Choroid plexus epithelial cell (primary cell): ENCODE data around the gene RIPPLY3.
A peak's percentile ranks its signal among the peaks of the same experiment; 100 is the strongest.
"Not testable (repeated sequence)": the region's sequence is repeated elsewhere in the genome, so short reads cannot be mapped to it uniquely, and the experiment has no call there.

Source experiments
- DNase-seq: peaks from one replicate; pipeline ENCODE4 v3.0.0-alpha.2; 2010; ENCODE audit warnings: low read depth
- H3K4me3 ChIP-seq: 2 replicates; pipeline ENCODE4 v1.5.1; 2011; ENCODE audit warnings: low read depth, mild to moderate bottlenecking, control low read depth, low read length, moderate library complexity
- TF ChIP-seq, protein P1 (sequence below): conservative IDR thresholded peaks from 2 replicates; pipeline ENCODE4 v1.5.1; 2011; ENCODE audit warnings: low read depth, mild to moderate bottlenecking, control low read depth, inconsistent platforms, low read length, moderate library complexity

Gene RIPPLY3

DNA sequence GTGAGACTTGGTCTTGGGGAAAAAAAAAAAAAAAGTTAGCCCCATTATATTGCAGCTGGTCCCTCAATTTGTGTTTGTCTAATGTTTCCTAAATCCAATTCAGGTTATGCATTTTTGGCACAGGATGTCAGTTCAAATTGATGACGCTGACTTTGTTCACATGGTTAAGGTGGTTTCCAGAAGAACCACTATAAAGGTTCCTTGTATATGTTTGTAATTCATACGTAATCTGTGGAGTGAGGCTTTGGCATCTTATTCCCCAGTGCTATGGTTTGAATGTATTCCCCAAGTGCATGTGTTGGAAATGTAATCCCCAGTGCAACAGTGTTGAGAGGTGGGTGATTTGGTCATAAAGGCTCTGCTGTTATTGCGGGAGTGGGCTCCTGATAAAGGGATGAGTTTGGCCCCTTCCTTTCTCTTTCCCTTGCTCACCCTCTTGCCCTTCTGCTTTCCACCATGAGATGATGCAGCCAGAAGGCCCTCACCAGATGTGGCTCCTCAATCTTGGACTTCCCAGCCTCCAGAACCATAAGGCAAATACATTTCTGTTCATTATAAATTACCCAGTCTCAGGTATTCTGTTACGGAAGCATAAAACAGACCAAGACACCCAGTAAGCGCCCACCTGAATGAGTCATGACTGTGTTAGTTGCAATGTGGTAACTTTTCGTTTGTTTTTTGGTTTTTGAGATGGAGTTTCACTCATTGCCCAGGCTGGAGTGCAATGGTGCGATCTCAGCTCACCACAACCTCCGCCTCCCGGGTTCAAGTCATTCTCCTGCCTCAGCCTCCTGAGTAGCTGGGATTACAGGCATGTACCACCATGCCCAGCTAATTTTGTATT is 20.5 kb upstream of the RIPPLY3 start:
- TF ChIP-seq, protein P1, sequence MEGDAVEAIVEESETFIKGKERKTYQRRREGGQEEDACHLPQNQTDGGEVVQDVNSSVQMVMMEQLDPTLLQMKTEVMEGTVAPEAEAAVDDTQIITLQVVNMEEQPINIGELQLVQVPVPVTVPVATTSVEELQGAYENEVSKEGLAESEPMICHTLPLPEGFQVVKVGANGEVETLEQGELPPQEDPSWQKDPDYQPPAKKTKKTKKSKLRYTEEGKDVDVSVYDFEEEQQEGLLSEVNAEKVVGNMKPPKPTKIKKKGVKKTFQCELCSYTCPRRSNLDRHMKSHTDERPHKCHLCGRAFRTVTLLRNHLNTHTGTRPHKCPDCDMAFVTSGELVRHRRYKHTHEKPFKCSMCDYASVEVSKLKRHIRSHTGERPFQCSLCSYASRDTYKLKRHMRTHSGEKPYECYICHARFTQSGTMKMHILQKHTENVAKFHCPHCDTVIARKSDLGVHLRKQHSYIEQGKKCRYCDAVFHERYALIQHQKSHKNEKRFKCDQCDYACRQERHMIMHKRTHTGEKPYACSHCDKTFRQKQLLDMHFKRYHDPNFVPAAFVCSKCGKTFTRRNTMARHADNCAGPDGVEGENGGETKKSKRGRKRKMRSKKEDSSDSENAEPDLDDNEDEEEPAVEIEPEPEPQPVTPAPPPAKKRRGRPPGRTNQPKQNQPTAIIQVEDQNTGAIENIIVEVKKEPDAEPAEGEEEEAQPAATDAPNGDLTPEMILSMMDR: no peak
- H3K4me3 ChIP-seq: no peak overlapping the region
- no peak for DNase-seq

DNA sequence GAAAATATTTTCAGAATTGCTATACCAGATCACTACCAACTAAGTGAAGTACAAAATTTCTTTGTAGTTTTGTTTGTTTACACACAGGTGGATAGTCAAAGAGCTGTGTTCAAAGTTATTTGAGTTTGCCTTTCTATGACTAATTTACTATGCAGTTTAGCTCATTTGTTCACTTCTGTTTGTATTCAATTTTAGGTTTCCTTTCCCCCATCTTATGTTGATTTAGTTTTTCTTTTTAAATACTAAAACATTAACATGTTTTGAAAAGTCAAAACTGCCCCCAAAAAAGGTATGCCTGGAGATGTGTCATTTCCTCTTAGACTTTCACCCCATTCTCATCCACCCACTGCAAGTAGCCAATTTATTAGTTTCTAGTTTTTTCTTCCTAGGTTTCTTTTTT is 18.7 kb upstream of the RIPPLY3 start:
- no peak overlapping the region for H3K4me3 ChIP-seq
- TF ChIP-seq, protein P1: no peak
- no peak for DNase-seq

DNA sequence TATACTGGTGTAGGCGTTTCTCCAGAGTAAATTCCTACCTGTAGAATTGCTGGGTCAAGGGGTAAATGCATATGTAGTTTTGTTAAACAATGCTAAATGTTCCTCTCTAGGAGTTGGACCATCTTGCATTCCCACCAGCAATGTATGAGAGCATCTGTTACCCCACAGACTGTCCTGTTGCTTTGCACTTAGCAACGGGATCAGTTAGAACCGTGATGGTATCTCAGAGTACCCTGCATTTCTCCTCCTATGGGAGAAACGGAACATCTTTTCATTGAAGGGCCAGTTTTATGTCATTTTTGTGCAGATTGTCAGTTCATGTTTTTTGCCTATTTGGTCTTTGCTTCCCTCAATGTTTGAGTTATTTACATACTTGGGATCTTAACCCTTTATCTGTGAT is 18.0 kb upstream of the RIPPLY3 start:
- no peak for DNase-seq
- TF ChIP-seq, protein P1: no peak
- H3K4me3 ChIP-seq: no peak overlapping the region

DNA sequence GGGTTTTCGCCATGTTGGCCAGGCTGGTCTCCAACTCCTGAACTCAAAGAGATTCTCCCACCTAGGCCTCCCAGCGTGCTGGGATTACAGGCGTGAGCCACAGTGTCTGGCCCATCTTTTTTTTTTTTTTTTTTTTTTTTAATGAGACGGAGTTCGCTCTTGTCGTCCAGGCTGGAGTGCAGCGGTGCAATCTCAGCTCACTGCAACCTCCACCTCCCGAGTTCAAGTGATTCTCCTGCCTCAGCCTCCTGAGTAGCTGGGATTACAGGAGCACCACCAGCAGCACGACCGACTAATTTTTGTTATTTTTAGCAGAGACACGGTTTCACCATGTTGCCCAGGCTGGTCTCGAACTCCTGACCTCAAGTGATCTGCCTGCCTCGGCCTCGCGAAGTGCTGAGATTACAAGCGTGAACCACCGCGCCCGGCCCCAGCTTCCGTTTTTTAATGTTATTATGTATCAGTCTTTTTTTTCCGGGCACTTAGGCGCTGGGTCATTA is 17.3 kb upstream of the RIPPLY3 start:
- H3K4me3 ChIP-seq: peak overlapping the region; percentile 70
- DNase-seq: not testable (repeated sequence)

DNA sequence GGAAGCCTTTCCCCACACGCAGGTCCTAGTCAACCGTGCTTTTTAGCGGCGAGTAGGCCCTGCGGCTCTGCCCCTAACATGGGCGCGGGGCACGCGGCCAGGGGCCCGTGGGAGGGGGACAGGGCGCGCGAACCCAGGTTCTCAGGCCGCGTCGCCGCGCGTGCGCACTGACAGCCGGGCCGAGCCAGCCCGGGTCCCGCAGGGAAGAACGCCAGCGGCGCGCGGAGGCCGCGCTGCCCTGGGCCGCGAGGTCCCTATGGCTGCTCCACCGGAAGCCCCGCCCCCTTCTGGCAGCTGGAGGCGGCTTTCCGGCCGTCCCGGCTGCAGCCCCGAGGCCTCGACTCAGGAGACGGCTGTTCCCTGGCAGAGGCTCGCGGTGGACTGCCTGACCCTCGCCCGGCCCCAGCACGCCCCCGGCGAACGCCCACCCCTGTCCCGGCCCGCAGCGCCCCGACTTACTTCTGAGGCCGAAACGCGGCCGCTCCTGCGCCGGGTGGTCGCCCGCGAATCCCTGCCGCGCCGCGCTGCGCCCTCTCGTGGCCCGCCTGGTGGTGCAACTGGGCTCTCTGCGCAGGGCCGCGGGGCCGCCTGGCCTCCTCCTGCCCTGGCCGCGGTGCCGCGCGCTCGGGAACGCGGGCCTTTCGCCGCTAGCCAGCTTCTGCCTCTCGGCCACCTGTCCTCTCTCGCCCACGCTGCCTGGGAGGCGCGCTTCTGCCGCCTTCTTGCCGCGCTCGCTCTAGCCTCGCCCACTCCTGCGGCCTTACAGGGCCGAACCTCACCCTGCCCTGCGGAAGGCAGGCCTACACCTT is 16.6 kb upstream of the RIPPLY3 start:
- peak; percentile 95 for DNase-seq
- H3K4me3 ChIP-seq: peak overlapping the region; percentile 70
- TF ChIP-seq, protein P1: peak; percentile 48

DNA sequence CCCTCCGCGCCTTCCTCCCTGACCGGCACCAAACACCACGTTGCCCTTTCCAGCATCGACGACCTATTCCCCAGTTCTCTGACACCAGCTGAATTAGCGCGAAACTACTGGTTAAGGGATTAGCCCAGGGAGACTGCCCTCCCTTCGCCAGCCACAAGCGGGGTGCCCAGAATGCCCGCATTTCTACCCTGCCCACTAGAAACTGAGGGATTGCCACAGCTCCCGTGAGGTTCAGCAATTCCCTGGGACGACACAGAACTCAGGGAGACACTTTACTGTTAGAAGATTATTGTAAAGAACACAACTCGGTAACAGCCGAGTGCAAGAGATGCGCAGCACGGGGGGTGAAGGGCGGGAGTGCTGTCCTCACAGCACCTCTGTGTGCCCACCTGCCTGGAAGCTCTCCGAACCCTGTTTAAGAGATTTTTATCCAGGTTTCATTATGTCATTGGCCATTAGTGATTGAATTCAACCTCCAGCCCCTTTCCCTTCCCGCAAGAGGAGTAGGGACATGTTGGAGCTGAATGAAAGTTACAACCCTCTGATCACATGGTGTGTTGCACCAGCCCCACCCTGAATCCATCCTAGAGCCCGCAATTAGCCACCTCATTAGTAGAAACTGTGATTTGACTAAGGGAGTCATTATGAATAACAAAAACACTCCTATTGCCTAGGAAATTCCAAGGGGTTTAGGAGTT is 15.8 kb upstream of the RIPPLY3 start:
- TF ChIP-seq, protein P1: no peak
- H3K4me3 ChIP-seq: peak overlapping the region; percentile 70
- no peak for DNase-seq

DNA sequence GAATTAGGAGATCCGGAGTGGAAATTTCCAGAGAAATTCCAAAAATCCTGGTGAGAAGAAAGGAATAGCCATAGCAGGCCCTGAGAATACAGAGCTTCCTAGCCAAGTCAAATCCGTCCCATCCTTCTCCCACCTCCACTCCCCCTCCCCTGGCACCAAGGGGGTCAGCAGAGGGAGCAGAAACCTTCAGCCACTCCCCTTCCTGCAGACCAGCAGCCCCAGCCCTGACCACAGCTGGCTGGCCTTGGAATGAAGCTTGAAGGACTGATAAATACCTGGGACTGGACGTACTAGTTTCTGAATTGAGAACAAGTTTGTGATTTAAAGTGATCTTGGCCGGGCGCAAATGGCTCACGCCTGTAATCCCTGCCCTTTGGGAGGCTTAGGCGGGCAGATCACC is 13.8 kb upstream of the RIPPLY3 start:
- TF ChIP-seq, protein P1: no peak
- H3K4me3 ChIP-seq: no peak overlapping the region
- no peak for DNase-seq
